Measurements from ENCODE around the gene VWC2.

DNA sequence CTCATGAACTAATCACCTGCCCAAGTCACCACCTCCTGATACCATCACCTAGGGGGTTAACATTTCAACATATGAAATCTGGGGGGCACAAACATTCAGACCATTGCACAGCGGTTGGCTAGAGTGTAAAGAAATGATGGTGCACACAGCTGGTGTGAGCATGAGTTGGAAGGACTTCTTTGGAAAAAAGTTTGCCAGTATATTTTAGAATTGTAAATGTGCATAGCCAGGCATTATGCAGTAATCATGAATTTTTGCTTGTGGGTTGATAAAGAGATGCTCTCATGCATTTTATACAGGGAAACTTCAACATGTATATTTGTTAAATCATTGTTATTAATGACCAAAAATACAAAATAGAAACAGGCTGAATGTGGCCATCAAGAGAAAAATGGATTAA lies 100.0 kb downstream of the VWC2 start:
- TF ChIP-seq, protein P1, sequence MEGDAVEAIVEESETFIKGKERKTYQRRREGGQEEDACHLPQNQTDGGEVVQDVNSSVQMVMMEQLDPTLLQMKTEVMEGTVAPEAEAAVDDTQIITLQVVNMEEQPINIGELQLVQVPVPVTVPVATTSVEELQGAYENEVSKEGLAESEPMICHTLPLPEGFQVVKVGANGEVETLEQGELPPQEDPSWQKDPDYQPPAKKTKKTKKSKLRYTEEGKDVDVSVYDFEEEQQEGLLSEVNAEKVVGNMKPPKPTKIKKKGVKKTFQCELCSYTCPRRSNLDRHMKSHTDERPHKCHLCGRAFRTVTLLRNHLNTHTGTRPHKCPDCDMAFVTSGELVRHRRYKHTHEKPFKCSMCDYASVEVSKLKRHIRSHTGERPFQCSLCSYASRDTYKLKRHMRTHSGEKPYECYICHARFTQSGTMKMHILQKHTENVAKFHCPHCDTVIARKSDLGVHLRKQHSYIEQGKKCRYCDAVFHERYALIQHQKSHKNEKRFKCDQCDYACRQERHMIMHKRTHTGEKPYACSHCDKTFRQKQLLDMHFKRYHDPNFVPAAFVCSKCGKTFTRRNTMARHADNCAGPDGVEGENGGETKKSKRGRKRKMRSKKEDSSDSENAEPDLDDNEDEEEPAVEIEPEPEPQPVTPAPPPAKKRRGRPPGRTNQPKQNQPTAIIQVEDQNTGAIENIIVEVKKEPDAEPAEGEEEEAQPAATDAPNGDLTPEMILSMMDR (IDR thresholded peaks at IDR 0.05) = no peak
- TF ChIP-seq POLR2A (IDR thresholded peaks at IDR 0.05) (no peak), POLR2AphosphoS5 (IDR thresholded peaks at IDR 0.05) (no peak)
